ENCODE measurements around the gene ROPN1B.
"Not testable (repeated sequence)": the region's sequence is repeated elsewhere in the genome, so short reads cannot be mapped to it uniquely, and the experiment has no call there.

GRCh38 chr3:125968701-125969592, at the start of gene ROPN1B:
- TF ChIP-seq, protein P1, sequence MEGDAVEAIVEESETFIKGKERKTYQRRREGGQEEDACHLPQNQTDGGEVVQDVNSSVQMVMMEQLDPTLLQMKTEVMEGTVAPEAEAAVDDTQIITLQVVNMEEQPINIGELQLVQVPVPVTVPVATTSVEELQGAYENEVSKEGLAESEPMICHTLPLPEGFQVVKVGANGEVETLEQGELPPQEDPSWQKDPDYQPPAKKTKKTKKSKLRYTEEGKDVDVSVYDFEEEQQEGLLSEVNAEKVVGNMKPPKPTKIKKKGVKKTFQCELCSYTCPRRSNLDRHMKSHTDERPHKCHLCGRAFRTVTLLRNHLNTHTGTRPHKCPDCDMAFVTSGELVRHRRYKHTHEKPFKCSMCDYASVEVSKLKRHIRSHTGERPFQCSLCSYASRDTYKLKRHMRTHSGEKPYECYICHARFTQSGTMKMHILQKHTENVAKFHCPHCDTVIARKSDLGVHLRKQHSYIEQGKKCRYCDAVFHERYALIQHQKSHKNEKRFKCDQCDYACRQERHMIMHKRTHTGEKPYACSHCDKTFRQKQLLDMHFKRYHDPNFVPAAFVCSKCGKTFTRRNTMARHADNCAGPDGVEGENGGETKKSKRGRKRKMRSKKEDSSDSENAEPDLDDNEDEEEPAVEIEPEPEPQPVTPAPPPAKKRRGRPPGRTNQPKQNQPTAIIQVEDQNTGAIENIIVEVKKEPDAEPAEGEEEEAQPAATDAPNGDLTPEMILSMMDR (IDR thresholded peaks at IDR 0.05) = not testable (repeated sequence)
- TF ChIP-seq POLR2A (IDR thresholded peaks at IDR 0.05) = not testable (repeated sequence)
